ENCODE data around the gene AASS.

- TF ChIP-seq, protein P1, sequence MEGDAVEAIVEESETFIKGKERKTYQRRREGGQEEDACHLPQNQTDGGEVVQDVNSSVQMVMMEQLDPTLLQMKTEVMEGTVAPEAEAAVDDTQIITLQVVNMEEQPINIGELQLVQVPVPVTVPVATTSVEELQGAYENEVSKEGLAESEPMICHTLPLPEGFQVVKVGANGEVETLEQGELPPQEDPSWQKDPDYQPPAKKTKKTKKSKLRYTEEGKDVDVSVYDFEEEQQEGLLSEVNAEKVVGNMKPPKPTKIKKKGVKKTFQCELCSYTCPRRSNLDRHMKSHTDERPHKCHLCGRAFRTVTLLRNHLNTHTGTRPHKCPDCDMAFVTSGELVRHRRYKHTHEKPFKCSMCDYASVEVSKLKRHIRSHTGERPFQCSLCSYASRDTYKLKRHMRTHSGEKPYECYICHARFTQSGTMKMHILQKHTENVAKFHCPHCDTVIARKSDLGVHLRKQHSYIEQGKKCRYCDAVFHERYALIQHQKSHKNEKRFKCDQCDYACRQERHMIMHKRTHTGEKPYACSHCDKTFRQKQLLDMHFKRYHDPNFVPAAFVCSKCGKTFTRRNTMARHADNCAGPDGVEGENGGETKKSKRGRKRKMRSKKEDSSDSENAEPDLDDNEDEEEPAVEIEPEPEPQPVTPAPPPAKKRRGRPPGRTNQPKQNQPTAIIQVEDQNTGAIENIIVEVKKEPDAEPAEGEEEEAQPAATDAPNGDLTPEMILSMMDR (IDR thresholded peaks at IDR 0.05) = no peak
- TF ChIP-seq POLR2A (IDR thresholded peaks at IDR 0.05) = no peak
- TF ChIP-seq POLR2AphosphoS5 (IDR thresholded peaks at IDR 0.05) = no peak
Measured at GRCh38 chr7:122059542-122059941, 84.5 kb downstream of the AASS start.

Data from prostate gland (tissue), 2 donors.